CD4-positive, alpha-beta T cell treated with Interleukin-21 for 1 hour (primary cell): ENCODE measurements around the gene TNFRSF14.
A peak's percentile ranks its signal among the peaks of the same experiment; 100 is the strongest.

Experiments
- DNase-seq: peaks from one replicate; pipeline ENCODE4 v3.0.0-alpha.2; 2020

The TNFRSF14 gene

GRCh38 chr1:2523891-2524609, 32.1 kb upstream of the TNFRSF14 start:
- peak; percentile 62 for DNase-seq

GRCh38 chr1:2525572-2525919, 30.6 kb upstream of the TNFRSF14 start:
- DNase-seq = no peak

DNA sequence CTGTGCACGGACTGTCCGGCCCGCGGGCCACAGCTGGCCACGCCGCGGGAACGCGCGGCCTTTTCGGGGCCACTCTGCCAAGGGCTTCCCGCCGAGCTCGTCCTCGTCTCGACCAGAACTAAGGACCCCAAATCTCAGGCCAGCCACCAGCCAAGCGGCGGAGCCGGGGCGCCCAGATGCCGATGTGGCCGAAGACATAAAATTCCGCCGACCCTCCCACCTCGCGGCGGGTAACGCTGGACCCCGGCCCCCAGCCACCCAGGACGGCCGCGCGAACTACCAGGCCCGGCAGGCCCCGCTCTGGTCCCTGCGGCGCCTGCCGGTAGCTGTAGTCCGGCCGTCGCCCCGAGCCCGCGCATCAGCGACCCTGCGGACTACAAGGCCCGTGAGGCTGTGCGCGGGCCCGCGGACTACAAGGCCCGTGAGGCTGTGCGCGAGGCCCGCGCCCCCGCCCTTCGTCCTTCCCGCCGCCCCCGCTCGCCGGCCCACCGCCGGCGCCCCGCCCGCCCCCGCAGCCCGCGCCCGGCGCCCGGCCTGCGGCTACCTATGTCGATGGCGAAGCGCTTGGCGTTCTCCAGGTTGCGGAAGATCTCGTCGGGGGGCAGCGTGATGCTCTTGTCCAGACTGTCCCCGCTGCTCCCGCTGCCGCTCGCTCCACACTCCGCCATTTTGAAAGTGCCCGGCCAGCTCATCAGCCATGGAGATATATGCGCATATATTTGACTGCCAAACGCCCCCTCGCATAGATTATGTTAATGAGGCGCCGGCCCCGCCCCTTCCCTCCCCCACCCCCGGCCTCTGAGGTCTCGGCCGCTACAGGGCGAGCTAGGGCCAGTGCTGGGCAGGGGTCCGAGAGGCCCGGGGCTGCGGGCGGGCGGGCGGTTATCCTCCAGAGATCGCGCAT, 30.0 kb upstream of the TNFRSF14 start, which contains the start of gene PANK4:
PANK4 (minus strand) TSS at position 677 of the 904 bp plus-strand sequence; CDS start at position 668, 9 bp downstream.
- DNase-seq = peak; percentile 89

GRCh38 chr1:2526824-2527555, 29.2 kb upstream of the TNFRSF14 start:
- no peak for DNase-seq

GRCh38 chr1:2527556-2527860, 28.7 kb upstream of the TNFRSF14 start:
- DNase-seq = no peak

DNA sequence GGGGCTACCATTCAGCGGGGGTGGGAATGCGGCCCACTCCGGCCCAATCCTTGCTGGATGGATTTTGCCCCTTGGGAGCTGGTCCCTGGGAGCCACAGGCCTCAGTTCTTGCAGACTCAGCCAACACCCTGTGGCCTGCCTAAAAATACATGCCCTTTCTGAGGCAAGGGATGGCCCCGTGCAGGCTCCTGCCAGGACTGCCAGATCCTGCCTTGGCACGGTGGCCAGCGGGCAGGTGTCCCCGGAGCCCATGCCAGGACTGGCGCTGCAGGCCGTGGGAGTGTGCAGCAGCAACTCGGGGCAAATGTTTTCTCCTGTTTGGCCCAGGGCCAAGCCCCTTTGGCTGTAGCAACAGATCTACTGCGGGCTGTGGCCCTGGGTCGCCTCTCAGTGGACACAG, 28.2 kb upstream of the TNFRSF14 start:
- no peak for DNase-seq

GRCh38 chr1:2528611-2528965, 27.6 kb upstream of the TNFRSF14 start:
- no peak for DNase-seq

DNA sequence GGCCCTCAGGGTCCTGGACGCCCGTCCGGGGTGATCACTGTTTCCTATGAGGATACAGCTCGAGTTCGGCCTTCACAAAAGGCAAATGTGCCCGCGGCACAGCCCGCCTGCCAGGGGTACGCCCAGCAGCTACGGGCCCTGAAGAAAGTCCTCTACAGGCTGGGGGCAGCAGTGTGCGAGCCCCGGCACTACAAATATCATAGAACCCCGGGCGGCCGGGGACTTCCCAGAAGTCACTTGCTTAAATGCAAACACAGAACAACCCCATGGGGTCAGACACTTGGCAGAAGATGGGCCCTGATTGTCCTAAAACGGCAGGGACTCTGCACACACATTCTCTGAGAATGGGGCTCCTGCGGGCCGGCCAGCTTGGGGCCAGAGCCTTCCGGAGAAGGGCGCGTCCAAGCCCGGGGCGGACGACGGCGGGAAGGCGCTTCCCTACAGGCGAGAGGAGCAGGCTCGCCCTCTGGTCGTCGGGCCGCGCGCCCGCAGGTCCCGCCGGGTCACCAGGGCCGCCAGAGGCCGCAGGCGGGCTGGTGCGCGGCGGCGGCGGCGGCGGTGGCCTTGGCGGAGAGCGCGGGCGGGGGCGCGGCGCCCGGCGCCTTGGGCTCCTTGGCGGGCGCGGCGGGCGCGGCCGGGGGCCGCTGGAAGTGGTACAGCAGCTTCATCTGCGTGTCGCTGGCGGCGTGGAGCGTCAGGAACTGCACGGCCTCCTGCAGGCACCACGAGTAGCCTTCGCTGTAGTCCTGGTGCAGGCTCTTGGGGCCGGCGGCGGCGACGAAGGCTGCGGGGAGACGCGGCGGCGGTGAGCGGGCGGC, 27.0 kb upstream of the TNFRSF14 start:
- peak; percentile 58 for DNase-seq

DNA sequence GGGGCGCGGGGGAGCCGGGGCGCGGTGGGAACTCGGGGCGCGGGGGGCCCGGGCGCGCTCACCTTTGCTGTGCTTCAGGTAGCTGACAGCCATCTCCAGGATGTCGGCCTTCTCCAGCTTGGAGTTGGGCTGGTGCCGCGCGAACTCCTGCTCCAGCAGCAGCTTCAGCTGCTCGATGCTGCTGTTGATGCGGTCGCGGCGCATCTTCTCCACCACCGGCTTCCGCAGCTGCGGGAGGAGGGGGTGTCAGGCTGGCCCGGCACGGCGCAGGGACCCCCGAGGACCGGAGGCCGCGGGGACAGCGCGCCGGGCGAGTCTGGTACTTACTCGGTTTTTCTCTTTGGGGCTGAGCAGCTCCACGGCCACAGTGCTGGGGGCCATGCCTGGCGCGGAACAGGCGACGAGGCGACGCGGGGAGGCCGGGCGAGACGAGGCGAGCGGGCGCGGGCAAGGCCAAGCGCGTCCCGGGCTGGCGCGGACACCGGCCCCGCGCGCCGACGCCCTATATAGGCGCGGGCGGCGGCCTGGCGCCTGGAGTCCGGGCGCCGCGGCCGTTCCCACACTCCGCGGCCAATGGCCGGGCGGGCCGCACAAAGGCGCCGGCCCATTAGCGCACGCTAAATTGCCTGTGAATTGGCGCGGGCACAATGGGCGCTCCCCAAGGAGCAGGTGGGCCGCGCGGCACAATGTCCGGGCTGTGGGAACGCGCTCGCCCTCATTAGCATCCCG, 26.2 kb upstream of the TNFRSF14 start, which contains the start of gene HES5:
HES5 (minus strand) TSS at position 480 of the 729 bp plus-strand sequence; CDS start at position 381, 99 bp downstream.
- no peak for DNase-seq

DNA sequence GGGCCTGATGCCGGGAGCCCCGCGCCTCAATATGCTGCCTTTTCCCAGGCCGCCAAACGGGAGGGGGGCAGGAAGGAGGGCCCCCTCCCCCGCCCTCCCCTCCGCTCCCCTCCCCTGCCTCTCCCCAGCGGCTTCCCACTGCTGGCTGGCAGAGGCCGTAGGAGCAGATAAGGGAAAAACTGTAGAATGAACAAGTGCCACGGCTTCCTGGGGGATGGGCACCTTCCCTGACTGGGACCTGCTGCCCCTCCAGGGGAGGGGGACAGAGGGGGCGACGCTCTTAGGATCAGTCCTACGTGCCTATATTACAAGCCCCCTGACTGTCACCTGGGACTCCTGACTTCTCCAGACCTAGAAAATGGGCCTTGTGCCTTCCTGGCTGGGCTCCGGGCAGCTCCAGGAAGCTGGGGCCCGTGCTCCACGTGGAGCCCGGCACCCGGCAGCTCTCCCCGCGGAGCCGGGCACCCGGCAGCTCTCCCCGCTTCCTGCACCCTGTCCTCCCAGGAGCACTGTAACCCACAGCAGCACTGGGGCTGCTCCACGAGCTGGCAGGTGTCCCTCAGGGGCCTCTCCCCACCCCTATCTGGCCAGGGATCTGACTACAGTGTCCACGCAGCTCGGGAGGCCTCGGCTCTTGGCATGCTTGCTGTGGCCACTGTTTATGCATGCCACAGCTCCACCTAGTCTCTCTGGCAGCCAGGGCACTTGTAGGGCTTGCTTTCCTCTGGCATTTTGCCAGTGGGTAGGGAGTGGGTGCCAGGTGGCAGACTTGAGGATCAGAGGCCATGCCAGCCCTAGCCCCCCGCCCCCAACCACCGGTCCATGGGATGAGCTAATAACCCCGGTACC, 25.4 kb upstream of the TNFRSF14 start:
- no peak for DNase-seq

DNA sequence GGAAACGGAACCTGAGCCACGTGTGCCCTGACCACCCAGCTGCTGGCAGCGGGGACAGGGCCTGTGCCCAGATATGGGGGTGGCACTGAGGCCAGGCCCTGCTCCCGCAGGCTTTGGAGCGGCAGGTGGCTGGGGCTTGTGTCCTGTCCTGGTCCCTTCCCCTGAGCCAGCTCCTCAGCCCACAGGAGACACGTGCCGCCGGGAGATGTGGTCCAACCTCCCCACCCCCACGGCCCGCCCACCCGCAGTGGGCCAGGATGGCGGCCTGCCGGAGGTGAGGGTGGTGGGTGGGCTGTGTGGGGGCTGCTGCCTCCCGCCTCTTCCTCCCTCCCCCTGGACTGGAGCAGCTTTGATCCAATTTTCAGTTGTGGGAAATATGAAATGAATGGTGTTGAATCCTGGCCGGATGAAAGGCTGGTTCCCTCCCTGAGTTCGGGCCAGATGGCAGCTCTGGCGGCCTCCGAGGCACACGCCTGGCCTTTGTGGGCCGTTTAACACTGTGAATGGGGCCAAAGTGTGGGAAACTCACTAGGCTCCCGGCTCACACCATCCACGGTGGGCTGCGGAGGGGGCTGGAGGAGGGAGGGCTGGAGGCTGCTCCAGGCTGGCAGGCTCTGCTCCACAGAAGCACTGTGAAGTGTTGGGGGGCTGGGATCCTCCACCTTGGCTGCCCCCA, 23.5 kb upstream of the TNFRSF14 start:
- DNase-seq = no peak

DNA sequence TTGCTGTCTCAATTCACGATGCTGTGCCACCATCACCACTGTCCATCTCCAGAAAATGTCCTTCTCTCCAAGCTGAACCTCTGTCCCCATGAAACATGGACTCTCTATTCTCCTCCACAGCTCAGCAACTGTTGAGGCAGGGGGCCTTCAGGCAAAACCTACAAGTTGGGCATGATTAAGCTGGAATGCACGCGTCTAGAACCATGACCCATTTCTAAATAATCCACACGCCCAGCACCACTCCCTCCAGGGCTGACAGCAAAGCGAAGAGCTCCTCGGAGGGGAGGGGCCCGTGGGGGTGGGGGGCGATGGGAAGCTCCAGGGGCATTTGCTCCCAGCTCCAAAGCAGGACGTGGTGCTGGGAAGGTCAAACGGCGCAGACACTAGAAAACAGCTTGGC, 22.8 kb upstream of the TNFRSF14 start:
- no peak for DNase-seq

DNA sequence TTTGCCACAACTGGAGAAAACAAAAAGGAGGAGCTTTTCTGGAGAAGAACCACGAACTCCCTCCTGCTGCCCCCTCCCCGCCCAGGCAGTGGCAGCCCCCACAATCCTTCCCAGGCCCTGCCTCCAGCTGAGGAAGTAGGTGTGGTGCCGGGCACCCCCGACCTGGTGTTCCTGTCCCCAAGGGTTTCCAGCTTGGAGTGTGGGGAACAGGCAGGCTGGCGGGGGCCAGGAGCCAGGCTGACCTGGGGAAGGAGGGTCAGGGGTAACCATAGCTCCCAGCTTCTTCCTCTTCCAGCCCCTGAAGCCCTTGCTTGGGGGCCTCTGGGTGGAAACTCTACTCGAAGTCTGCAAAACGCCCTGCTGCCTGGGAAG, 21.9 kb upstream of the TNFRSF14 start:
- no peak for DNase-seq

GRCh38 chr1:2534687-2535441, 21.3 kb upstream of the TNFRSF14 start:
- no peak for DNase-seq

DNA sequence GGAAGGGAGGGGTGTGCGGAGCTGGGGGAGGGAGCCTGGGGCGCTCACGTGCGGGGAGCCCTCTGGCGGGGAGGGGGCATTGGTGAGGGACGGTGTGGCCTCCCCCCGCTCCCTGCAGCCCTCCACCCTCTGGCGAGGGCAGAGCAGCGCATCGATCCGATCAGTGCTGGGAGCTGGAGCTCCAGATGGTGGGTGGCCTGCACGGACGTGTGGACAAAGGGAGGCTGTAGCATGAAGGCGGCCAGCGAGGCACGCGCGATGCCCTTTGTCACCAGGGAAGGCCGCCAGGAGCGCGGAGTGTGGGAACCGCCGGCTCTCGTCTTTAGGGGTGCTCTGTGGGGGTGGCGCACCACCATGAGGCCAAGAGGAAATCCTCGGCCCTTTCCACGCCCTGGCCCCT, 20.7 kb upstream of the TNFRSF14 start:
- no peak for DNase-seq

DNA sequence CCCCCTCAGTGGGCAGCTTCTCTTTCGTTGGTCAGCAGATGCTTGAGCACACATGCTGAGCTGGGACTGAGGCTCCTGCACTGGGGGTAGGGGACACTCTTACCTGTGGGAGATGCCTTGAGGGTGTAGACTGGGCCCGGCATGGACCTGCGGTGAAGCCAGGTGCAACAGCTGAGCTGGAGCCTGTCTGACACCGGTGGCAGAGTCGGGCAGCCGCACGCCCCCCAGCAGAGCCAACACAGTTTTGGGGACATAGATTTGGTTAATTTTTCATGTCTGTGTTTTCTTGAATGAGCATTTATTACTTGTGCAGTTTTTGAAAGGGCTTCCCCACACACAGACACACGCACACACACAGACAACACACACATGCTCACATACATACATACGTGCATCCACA, 20.2 kb upstream of the TNFRSF14 start:
- no peak for DNase-seq

DNA sequence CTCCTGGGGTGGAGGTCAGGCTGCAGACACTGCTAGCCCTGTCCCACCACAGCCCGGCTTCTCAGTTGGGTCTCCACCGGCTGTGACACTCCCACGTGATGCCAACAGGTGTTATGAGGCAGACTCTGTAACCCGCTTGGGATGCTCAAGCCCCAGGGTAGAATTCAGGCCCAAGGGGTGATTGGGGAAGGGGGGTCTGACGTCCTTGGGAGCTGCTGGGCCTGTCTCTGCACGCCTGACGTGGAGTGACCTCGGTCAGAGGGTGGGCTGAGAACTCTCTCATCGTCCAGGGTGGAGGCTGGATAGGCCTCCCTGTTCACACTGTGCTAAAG, 18.4 kb upstream of the TNFRSF14 start:
- DNase-seq = no peak

GRCh38 chr1:2538376-2538775, 17.8 kb upstream of the TNFRSF14 start:
- no peak for DNase-seq

GRCh38 chr1:2538872-2539271, 17.3 kb upstream of the TNFRSF14 start:
- DNase-seq = no peak
